ENCODE data around the gene ADI1.

DNA sequence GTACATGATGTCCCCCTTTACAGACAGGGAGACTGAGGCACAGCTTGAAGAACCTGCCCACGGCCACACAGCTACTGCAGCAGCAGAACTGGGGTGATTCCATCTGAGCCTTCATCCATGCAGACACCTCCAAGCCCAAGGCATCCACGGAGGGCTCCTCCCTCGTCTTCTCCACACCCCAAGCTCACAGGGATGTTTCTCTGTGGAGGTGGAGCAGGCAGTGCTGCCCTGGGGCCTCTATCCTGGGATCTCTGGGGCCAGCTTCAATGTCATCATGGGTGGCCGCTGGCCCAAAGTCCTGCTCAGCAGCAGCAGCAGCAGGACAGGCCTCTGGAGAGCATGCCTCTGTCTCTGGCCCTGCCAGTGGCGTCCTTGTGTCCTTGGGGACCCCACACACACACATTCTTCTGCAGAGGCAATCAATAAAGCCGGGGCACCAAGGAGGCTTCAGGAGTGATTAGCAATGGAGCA is 31.2 kb downstream of the ADI1 start:
- no peak for TF ChIP-seq POLR2AphosphoS5 (IDR thresholded peaks at IDR 0.05; ENCODE audit: low read depth)
- TF ChIP-seq, protein P1, sequence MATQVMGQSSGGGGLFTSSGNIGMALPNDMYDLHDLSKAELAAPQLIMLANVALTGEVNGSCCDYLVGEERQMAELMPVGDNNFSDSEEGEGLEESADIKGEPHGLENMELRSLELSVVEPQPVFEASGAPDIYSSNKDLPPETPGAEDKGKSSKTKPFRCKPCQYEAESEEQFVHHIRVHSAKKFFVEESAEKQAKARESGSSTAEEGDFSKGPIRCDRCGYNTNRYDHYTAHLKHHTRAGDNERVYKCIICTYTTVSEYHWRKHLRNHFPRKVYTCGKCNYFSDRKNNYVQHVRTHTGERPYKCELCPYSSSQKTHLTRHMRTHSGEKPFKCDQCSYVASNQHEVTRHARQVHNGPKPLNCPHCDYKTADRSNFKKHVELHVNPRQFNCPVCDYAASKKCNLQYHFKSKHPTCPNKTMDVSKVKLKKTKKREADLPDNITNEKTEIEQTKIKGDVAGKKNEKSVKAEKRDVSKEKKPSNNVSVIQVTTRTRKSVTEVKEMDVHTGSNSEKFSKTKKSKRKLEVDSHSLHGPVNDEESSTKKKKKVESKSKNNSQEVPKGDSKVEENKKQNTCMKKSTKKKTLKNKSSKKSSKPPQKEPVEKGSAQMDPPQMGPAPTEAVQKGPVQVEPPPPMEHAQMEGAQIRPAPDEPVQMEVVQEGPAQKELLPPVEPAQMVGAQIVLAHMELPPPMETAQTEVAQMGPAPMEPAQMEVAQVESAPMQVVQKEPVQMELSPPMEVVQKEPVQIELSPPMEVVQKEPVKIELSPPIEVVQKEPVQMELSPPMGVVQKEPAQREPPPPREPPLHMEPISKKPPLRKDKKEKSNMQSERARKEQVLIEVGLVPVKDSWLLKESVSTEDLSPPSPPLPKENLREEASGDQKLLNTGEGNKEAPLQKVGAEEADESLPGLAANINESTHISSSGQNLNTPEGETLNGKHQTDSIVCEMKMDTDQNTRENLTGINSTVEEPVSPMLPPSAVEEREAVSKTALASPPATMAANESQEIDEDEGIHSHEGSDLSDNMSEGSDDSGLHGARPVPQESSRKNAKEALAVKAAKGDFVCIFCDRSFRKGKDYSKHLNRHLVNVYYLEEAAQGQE (IDR thresholded peaks at IDR 0.05; ENCODE audit: insufficient replicate concordance, low read depth): no peak
- TF ChIP-seq CTCF (IDR thresholded peaks at IDR 0.05; ENCODE audit: insufficient read depth, low read length): no peak
- no peak for TF ChIP-seq GABPA (IDR thresholded peaks at IDR 0.05; ENCODE audit: low read depth)

Data from HL-60 (cell line).